Hepatic stellate cell (primary cell): ENCODE data around the gene BMERB1.

Experiments
- DNase-seq: peaks from one replicate; pipeline ENCODE4 v3.0.0; 2011; ENCODE audit warnings: low spot score

The BMERB1 gene

DNA sequence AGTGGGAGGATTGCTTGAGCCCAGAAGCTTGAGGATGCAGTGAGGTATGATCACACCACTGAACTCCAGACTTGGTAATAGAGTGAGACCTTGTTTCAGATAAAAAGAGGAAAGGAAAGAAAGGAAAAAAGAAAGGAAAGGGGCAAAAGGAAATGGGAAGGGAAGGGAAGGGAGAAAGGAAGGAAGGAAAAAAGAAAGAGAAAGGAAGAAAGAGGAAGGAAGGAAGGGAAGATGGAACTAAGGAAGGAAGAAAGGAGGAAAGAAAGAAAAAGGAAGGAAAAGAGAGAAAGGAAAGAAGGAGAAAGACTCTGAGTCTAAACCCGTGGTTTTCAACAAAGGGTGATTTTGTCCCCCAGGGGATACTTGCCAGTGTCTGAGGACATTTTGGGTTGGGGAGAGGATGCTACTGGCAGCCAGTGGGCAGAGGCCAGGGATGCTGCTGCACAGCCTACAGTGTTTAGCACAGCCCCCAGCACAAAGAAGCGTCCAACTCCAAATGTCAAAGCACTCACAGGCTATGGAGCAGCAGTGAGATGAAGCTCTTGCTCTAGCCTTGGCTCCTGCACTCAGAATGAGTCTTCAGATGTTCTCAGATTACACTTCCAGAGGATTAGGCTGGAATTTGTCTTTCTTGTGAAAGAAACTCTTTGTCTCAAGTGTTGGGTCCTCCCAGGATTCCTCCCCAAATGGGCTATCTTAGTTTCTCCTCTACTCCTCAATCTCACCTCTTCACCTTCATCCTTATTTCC, 64.2 kb downstream of the BMERB1 start:
- DNase-seq, result no peak

DNA sequence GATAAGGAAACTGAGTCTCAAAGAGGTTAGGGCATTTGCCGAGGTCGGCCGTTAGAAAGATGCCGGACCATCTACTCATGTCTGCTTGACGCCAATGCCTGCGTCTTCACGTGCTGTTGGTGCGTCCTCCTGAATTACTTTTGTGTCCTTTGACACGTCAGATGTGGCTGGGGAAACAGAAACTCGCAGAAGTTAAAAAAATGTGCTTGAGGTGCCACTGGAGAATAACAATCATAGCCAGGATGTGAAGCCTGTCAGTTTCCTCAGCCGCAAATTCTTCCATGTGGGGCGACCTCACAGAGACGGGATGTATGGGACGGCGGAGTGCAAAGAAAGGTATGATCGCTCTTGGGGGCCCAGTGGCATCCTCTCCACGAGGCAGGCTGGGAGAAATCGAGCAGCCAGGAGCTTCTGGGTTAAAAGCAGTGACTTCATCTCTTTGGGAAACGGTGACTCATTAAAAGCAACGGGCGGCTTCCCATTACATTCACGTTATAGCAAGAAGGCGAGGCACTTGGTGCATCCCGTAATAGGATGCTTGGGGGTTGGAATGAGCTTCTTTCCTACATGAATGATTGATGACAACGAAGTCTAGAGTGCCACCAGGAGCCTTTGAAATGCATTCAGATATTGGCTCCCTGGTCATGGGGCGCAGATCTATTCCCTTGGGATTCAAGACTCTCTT, 67.8 kb downstream of the BMERB1 start:
- DNase-seq, result peak; percentile 85

DNA sequence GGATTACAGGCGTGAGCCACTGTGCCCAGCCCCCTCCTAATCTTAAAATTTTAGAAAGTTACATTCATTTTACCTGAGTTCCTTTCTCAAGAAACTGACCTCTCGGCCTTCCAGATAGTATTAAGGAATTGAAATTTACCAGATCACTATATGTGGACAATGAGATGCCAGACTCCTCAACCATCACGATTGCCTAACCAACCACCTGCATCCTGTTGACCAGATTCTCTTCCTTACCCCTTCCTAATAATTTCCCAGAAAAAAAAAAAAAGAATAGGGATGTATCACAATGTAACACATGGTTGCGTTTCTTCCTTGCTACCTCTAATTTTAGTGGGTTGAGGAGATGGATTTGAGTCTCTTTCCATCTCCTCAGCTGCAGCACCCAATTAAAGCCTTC, 72.1 kb downstream of the BMERB1 start:
- no peak for DNase-seq

DNA sequence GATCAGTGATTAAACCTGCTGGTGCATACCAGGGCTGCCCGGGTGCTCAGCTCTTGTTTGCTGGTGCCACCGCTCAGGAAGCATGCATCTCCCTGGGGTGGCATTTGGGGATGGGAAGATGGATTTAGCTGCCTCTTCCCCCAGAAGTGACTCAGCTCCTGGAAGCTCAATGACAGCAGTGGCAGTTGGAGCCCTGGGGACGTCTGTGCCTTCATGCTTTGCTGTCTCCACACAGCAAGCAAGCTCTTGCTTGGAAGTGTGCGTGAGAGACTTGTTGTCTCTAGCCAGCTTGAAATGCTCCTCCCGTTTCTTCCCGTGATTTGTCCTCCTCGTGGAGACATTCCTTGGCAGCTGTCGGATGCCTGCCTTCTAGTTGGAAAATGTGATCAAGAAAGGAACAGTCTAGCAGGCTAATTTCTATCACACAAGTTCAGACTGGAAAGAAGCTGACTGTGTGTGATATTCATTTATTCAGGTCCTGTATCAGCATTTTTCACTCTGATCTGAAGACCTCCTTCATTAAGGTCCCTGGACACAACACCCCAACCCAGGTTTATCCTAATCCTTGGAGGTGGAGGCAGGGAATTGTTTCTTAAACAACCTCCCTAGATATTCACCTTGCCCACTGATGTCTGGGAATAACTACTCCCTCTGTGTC, 73.0 kb downstream of the BMERB1 start:
- DNase-seq, result peak; percentile 83

DNA sequence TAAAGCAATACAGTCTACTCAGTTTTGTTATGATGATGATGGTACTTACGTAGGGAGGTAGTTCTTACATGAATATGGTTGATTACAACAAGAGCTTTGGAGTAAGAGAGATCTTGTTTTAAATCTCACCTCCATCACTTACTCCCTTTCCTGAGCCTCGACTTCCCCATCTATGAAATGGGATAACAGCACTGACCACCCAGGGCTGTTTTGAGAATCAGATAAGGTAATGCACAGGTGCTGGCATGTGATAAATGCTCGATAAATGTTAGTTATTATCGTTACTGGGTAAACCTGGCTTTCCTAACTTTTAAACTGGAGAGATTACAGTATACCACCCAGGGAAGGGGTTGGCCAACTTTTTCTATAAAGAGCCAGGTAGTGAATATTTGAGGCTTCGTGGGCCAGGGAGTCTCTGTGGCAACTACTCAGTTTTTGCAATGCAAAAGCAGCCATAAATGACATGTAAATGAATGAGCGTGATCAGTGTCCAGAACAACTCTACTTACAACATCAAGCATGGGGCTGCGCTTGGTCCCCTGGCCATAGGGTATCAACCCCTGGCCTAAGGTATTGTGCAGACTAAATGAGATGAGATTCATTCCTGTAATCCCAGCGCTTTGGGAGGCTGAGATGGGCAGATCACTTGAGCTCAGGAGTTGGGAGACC, 73.7 kb downstream of the BMERB1 start:
- DNase-seq, result no peak

DNA sequence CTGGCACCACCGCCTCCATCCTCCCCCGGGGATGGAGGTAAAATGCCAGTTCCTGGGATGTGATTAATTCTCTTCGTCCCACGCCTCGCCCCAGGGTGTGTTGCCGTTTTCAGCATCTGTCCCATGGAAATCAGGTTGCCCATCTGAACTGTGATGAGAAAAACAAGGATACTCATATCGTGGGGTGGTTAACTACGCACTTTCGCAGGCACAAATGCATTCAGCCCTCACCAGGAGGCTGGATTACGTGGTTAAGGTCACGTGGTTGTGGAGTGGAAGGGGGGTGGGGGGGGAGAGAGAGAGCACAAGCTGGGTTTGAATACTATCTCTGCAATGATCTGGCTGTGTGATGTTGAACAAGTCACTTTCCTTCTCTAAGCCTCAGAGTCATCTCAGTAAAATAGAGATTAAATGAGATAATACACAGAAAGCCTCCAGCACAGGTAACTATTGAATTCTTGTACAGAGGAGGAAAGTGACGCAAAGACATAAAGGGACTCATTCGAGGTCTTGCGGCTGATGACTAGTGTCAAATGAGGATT, 74.7 kb downstream of the BMERB1 start:
- no peak for DNase-seq

DNA sequence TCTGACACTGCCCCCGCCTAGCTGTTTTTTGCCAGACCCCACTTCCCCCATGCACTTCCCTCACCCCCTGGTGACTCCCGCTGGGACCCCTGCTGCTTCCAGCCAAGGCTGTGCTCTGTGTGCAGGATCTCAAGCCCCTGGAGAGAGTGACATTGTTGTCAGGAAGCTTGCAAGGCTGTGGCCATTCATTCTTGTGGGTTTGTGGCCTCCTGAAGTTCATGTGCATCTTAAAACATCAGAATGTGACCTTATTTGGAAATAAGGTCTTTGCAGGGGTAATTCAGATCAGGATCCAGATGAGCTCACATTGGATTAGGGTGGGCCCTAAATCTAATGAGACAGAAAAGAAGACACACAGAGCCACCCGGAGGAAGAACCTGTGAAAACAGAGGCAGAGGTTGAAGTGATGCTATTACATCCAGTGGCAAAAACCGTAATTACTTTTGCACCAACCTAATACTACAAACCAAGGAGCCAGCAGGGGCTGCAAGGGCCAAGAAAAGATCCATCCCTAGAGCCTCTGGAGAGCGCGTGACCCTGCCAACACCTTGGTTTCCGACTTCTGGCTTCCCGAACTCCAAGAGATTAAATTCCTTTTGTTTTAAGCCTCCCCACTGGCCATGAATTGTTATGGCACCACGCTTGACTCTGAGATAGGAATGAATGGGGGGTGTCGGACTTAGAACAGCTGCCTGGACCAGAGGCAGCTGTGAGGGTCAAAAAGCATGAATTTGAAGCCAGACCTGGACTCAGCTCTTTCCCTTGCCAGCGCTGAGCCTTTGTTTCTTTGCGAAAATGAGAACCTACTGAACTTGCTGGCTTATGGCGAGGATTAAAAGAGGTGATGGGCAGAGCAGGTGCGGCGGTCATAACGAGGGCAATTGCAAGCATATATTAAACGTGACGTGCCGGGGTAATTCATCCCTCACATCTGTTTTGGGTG, 75.5 kb downstream of the BMERB1 start:
- DNase-seq, result peak; percentile 71

DNA sequence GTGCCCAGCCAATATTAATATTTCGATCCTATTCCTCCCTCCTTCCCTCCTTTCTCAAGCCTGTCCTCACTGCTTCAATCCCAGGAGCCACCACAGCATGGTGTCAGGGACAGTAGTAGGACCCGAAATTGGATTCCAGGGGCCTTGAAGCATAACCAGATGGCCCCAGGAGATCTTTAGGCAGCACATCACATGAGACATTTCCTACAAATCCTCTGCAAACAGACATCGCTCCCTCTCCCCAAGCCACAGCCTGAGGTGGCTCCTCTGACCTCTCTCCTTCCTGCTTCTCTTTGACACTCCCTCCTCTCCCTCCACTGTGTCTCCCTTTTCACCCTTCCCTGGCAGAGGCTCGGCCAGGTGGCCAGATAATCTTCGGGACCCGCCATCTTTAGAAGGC, 76.6 kb downstream of the BMERB1 start:
- no peak for DNase-seq

DNA sequence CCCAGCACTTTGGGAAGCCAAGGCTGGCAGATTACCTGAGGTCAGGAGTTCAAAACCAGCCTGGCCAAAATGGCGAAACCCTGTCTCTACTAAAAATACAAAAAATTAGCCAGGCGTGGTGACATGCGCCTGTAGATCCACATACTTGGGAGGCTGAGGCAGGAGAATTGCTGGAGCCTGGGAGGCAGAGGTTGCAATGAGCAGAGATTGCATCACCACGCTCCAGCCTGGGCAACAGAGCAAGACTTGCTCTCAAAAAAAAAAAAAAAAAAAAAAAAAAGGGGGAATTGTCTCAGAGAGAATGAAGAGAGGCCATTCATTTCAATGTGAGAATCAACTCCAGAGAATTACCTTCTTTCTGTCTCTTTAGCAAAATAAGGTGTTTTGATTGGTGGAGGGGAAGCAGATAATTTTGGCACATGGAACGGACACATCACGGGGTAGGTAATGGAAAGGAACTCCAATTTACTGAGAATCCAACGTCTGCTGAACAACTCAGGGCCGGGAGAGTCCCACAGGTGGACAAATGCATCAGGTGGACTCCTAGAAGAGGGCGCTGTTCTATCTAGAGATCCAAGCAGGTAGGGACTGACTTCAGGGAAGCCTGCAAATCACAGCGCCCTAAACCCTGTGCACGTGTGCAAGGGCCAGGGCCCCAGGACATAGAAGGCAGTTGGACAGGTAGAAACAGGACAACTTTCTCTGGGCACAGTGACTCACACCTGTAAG, 77.5 kb downstream of the BMERB1 start:
- no peak for DNase-seq

DNA sequence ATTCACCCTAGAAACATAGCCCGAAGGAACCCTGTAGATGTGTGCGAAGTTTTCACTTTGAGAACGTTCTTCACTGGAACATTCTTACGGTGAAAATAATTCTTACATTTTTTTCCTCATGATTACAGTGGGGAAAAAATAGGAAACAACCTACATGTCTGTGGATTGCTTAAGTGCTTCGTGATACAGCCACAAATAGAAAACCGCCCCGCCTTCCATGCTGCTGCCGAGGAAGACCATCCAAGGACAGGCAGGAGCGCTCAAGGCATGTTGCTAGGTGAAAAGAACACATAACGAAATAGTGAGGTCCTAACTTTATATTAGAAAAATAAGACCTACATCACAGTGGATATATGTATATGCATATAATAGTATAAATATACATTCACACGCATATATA, 78.8 kb downstream of the BMERB1 start:
- no peak for DNase-seq

DNA sequence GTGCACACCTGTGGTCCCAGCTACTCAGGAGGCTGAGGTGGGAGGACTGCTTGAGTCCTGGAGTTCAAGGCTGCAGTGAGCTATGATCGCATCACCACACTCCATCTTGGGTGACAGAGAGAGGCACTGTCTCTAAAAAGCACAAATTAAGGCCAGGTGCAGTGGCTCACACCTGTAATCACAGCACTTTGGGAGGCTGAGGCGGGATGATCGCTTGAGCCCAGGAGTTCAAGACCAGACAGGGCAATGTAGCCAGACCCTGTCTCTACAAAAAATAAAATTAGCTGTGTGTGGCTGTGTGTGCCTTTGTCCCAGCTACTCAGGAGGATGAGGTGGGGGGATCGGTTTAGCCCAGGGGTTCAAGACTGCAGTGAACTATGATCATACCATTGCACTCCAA, 81.6 kb downstream of the BMERB1 start:
- DNase-seq, result no peak

DNA sequence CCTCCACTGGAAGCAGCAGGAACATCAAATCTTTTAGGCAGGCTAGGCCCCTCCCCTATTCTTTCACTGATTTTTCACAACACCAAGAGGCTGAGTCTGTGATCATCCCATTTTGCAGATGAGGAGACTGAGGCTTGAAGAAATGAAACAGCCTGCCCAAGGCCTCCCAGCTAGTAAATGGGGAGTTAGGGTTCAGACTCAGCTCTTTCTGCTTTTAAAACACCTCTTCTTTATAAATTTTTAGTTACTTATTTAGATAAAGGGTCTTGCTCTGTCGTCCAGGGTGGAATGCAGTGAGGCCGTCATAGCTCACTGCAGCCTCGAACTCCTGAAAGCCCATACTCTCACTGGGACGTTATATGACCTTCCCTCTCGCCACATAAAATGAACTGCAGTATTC, 82.2 kb downstream of the BMERB1 start:
- DNase-seq, result no peak

DNA sequence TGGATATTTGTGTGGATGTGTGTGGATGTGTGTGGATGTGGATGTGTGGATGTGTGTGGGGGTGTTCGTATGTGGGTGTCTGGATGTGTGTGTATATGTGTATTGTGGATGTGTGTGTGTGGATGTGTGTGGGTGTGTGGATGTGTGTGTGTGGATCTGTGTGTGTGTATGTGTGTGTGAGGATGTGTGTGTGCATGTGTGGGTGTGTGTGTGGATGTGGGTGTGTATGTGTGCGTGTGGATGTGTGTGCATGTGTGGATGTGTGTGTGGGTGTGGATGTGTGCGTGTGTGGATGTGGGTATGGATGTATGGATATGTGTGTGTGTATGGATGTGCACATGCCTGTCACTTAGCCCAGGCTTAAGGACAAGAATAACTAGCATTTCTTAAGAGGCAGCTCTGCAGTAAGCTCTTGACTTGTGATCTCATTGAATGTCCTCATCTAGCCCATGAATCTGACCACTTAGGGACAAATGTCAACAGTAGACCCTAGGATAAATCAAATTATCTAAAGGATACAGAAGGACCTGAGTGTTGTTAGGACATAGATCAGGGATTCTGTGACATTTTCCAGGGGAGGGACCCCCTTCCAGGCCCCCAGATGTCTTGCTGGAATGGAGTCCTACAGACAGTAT, 83.5 kb downstream of the BMERB1 start:
- DNase-seq, result no peak

DNA sequence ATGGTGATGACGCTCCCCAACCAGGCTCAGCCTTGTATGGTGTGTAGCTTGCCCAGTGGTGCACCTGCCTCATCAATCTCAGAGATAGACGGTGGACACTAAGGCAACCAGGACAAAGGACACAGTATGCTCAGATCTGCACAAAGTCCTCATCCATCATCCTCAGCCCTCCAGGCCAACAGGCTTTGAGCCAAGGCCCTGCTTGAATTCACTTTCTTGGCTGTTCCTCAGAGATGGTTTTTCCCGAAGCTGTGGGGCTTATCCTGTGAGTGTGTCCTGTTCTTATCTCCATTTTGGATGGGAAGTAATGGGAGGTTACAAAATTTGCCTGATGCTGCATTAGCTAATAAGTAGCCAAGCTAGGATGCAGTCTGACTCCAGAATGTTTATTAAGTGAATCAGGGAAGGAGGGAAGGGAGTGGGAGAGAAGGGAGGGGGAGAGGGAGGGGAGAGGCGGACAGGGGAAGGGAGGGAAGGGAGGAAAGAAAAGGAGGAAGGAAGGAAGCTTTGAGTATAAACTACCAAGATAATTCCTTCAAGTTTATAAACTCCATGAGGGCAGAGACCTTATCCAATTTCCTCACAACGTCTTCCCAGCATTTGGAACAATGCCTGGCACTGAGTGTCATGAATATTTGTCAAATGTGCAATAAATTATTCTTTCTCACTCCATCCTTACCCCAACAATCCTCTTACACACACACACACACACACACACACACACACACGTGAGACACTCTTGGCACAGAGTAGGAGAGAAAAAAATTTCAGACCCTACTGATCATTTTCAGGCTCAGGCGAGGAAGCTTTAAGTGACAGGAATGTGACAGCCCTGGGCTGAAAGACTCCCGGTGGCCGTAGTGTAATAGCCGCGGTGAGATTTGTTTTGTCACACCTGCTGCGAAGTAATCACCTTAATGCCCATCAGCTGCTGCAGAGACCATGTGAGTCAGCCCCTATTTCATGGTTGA, 84.3 kb downstream of the BMERB1 start:
- peak; percentile 41 for DNase-seq

DNA sequence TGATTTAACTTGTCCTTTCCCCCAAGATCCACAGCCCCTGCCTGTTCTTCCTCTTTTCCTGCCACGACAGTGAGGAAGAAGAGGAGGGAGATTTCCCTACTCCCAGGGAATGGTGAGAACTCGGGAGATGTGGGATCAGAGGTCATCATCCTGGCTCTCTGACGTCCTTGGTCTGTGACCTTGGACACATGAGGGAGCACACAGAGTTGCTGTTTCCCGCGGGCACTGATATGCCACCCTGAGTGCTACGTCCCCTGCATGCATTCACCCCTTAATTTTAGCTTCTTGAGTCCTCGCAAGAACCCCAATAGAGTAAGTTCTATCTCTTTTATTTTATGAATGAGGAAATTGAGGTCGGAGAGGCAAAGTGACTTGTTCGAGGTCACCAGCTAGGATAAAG, 85.4 kb downstream of the BMERB1 start:
- no peak for DNase-seq

DNA sequence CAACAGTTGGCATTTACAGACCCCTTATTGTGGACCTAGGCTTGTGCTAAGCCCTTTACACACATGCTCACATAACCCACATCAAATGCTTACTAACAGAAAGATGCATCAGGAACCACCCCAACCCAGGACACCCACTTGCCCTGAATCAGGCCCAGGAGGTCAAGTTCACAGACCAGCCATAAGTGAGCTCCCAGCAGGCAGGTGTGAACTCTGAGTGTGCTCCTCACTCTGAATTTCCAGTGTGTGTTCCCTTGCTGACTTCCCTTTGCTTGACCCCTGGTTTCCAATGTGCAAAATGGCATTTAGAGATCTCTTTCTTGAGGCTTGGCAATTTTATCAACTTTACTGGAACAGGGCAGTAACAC, 87.0 kb downstream of the BMERB1 start:
- no peak for DNase-seq

DNA sequence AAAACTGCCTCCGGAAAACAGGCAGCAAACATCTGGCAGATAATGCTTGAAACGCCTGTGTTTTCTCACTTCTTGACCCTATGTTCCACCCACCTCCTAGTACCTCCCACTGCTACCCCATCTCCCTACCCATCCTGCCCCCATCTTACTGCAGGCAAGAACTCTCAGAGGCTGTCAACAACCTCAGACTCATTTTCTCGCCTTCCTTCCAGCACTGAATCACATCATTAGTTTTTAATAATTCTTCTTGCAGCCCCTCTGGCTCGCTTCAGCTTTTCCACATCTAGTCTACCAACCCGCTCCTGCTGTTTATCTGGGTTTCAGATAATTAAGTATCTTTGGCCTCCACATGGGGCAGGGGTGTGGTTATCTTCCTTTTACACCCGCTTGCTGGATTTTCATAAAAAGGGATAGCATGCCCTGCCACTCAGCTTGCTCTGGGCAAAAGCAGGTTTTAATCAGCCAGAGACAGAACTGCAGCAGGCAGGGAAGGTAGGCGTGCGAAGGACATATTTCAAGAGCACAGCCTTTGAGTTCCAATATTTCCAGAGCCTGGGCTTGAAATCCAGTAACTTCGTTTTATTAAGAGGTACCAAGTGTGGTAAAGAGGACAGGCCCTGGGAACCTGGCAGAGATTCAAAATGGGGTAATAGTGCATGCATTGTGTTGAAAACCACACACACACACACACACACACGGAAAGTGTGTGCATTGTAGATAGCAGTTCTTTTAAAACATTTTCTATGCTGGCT, 87.5 kb downstream of the BMERB1 start:
- DNase-seq, result no peak

DNA sequence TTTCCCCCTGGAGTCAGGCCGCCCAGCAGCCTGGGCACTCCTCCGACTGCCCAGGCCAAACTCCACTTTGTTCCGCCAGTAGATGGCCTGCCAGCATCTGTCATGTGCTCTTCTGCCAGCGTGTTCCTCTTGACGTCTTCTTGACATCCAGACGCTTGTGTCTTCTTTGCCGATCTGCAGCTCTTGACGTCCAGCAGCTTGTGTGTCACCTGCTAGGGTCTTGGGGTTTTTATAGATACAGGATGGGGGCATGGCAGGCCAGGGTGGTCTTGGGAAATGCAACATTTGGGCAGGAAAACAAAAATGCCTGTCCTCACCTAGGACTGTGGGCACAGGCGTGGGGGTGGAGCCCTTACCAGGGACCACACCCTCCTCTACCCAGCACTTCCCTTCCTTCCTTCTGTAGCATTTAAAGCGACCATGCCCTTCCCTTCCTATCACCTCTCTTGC, 88.7 kb downstream of the BMERB1 start:
- no peak for DNase-seq
